GM18505 (cell line): ENCODE measurements around the gene KRTAP12-2.

Experiments
- ATAC-seq: cut with Tn5 transposase; IDR thresholded peaks from one replicate; pipeline ENCODE4 v1.9.1; 2021; ENCODE audit not compliant: unreplicated experiment
- POLR2A ChIP-seq: IDR thresholded peaks from 4 replicates; pipeline ENCODE4 v1.6.1; 2011; ENCODE audit warnings: borderline replicate concordance; ENCODE audit not compliant: insufficient read depth, insufficient read length; ENCODE audit errors: extremely low read depth

Gene KRTAP12-2

GRCh38 chr21:44666401-44667320, at the start of gene KRTAP12-2:
Gene KRTAP12-2, minus strand, starts transcription at chr21:44666927. Its CDS starts 41 bp downstream, at chr21:44666886.
- no peak for ATAC-seq

DNA sequence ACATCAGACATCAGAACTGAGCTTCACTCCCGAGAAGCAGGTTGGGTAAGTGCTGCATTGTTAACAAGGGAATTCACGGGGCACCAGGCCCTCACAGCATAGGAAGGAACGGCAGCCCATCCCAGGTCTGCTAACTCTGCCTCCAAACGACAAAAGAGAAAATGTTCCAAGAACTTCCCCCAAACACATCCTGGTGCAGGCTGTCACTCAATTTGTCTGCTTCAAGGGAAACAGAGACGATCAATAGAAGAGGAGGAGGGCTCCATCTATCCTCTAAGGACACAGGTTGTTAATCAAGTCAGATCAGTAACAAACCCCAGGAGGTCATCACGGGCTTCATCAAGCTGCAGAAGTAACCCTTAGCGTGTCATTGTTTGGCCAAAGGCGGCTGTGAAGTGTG, 48.2 kb upstream of the KRTAP12-2 start:
- no peak for ATAC-seq
- TF ChIP-seq POLR2A: no peak

More at GRCh38 chr21:44666401-44667320, at the start of gene KRTAP12-2:
- TF ChIP-seq POLR2A: no peak

DNA sequence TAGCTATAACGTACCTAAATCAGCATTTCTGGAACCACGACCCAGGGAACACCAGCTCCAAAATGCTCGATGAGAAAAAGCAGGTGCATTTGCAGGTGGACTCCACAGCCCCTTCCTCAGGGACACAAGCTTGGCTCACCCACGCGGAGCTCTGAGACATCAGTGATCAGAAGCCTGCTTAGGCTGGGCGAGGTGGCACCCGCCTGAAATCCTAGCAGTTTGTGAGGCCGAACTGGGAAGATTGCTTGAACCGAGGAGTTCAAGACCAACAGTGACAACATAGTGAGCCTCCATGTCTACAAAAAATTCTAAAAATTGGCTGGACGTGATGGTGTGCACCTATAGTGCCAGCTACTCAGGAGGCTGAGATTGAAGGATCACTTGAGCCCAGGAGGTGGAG, 47.1 kb upstream of the KRTAP12-2 start:
- no peak for ATAC-seq
- TF ChIP-seq POLR2A: no peak

DNA sequence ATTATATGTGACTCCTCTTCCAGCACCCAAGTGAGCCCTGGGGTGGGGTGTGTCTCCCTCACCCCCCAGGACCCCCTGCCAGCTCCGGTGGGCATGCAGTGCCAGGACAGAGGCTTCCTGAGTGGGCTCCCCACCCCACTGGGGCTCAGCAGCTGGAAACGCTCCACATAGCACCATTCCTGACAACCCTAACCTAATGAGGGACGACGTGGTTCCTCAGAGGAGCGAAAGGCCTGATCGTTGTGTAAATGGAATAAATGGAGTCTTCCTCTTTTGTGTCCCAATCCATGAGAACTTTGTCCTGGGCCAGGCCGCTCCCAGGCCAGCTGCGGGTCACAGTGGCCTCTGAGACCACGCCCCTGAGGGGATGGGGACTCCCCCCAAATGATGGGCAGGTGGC, 46.4 kb upstream of the KRTAP12-2 start:
- TF ChIP-seq POLR2A: no peak
- ATAC-seq: no peak

GRCh38 chr21:44712203-44713028, 45.7 kb upstream of the KRTAP12-2 start:
- no peak for TF ChIP-seq POLR2A
- ATAC-seq: no peak

DNA sequence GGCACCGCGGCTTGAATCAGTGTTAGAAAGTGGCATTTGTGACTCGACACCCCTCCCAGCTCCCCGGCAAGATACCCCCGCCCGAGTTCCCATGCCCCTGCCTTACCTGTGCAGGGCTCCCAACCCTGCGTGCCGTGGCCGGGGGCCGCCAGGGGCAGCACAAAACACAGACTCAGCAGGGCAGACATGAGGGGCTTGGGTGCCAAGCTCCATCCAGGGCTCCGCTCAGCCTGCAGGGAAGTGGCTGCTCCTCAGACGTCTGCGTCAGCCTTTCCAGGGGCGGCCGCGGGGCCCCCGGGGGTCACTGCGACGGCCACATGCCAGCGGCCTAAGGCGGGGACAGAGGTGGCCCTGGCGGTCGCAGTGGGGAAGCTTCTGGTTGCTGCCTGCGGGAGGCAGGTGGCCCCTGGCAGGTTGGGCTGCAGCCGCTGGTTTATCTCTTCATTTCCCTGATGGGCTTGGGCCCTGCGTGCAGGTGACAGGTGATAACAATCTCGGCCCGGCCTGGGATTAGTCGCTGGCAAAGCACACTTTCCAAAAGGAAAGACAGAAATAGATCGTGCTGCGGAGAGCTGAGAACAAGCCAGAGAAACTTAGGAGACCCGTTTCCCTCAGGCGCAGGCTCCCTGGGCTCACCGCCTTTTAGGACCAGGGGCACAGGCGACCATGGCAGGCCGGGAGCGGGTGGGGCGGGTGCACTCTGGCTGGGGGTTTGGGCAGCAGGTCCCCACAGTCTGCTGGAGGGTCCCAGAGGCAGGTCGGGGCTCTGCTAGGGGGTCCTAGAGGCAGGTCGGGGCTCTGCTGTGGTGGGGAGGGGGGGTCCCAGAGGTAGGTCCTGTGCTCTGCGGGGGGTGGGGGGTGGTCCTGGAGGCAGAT, 44.8 kb upstream of the KRTAP12-2 start, which contains the start of gene TSPEAR:
Gene TSPEAR, minus strand, starts transcription at position 246 of the 876 bp plus-strand sequence. Its CDS starts 58 bp downstream, at position 188.
- no peak for TF ChIP-seq POLR2A
- ATAC-seq: no peak

DNA sequence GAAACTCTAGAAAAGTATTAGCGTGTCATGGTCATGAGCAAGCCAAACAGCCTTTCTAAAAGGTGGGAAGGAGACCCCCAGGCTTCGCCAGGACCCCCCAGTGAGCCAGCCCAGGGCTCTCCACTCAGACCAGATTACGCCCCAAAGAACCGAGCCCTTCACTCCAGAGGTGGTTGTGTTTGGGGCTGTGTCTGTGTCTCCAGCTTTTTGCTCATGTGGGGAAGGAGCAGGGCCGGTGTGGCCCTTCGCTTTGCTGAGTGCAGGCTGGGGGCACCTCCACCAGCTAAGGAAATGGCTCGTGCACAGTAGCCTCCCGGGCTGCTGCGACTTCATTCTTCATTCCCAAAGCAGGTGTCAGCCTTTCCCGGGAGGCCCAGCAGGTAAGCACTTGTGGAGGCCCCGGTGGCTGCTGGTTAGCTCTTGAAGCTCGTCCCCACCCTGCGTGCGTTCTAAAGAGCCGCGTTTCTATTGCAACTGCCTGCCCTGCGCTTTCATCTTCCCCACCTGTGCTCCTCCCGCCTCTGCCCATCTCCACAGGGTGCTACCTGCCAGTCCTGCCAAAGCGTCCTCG, 44.1 kb upstream of the KRTAP12-2 start:
- TF ChIP-seq POLR2A: no peak
- ATAC-seq: no peak

DNA sequence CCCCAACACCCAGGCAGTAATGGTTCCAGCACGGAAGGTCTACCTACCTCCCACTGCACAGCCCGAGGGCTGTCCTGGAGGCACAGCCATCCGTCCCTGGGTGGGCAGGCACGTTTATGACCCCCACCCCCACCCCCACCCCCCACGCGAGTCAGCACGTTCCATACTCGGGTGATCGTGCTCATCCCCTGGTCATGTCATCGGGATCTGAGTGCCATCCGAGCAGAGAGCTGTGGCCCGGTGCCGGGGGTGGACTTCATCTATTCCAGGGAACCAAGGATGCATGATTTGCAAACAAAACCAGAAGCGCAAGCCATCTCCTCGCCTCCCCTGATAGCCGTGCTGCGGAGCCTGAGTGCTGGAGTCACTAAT, 43.6 kb upstream of the KRTAP12-2 start:
- no peak for ATAC-seq
- TF ChIP-seq POLR2A: no peak

- no peak for ATAC-seq
- TF ChIP-seq POLR2A: no peak
These were observed 42.9 kb upstream of the KRTAP12-2 start for GRCh38 chr21:44709426-44710293.

DNA sequence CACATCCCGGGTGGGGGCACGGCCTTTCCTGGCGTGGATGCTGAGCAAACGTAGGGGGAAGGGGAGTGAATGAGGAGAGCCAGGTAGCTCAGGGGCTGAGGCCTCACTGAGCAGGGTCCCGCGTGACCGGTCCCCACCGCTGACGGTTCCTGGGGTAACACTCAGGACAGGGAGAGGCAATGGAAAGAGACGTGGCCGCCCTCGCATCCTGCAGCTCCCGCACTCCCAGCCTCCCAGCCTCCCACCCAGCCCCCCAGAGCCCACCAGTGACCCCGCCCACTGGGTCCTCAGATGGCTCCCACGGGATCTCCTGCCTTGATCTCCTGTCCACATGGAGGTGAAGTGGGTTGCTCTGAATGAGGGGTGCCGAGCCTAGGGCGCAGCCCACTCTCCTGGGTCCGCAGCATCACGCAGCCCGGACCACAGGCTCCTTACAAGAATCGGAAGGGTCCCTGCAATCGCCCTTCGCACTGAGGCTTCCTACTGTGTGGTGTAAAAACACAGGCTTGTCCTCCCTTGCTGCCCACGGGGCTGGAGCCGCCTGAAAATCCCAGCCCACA, 42.2 kb upstream of the KRTAP12-2 start:
- no peak for TF ChIP-seq POLR2A
- ATAC-seq: no peak

DNA sequence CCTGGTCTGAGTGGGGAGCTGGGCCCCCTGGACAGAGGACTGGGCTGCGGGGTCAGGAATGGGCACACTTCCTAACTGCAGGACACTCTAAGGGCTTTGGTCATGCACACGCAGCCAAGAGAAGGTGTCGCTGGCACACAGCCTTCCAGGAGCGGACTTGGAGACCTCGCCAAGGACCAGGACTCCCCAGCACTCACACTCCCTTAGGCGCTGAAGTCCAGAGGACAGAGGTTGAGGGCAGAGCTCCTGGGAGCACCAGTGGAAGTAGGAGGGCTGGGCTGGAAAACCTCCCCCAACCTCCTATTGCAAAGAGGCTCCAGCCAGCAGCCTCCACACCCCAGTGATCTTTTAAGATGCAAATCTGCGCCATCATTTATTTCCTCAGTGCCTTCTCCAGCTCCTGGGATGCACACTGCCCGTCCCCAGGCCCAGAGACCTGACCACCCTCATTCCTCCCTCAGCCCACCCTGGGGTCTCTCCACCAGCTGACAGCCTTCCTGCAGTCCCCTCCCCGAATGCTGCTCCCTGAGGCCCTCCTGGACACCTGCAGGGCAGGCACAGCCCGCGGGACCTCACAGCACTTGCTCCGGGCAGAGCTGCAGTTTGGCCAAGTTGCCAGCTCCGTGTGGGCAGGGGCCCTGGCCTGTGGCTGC, 41.6 kb upstream of the KRTAP12-2 start:
- TF ChIP-seq POLR2A: no peak
- ATAC-seq: no peak
